ENCODE measurements around the gene ZNF652. TPM values are rescaled to one million over a fixed set of nuclear protein-coding genes. Genes with fewer than 3 reads are reported as not detected.

ZNF652 gene
- total RNA-seq, 1 donor from 2014 or later: 38.7 TPM

DNA sequence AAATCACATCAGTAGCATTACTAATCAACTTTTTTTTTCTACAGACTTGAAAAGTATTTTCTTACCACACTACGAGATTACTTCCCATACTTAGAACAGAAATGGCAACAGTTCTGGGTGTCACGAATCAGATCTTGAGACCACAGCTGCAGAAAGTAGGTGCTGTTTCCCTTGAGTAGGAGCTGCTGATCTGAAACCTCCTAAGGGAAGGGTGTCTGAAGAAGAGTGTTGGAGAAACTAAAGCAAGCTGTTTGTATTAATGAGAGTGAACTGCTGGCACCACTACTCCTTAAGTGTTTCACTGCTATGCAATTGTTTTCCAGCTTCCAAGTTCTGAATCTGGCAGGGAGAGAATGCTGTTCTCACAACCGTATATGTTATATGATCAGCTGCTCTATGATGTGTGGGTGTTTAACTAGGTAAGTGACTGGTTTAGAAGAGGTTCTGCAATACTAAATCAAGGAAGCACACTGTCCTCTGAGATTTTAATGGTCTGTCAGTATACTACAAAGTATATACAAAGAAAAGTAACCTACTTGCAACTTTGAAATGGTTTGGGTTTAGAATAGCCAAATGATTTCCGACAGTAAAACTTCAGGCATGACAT is 3.3 kb downstream of the ZNF652 start:
- no peak overlapping the region for H3K4me3 Mint-ChIP-seq (ENCODE audit: unreplicated experiment)
- TF ChIP-seq, protein P1, sequence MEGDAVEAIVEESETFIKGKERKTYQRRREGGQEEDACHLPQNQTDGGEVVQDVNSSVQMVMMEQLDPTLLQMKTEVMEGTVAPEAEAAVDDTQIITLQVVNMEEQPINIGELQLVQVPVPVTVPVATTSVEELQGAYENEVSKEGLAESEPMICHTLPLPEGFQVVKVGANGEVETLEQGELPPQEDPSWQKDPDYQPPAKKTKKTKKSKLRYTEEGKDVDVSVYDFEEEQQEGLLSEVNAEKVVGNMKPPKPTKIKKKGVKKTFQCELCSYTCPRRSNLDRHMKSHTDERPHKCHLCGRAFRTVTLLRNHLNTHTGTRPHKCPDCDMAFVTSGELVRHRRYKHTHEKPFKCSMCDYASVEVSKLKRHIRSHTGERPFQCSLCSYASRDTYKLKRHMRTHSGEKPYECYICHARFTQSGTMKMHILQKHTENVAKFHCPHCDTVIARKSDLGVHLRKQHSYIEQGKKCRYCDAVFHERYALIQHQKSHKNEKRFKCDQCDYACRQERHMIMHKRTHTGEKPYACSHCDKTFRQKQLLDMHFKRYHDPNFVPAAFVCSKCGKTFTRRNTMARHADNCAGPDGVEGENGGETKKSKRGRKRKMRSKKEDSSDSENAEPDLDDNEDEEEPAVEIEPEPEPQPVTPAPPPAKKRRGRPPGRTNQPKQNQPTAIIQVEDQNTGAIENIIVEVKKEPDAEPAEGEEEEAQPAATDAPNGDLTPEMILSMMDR (IDR thresholded peaks at IDR 0.05): no peak

DNA sequence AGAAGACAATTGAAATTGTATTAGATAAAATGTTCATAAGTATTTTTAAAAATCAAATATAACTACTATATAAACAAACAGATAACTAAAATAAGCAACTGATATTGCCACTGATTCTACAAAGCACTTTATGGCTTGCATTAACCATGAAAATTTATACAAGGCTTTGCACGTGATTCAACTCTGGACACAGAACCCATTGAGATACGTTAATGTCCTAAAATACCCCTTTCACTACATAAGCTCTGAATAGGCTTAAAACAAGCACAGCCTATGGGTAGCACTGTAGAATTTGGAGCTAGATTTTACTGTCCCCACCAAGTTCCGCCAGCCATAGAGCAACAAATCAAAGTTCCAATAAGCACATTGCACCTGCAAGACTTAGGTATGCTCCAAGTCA is 4.5 kb downstream of the ZNF652 start:
- H3K4me3 Mint-ChIP-seq (ENCODE audit: unreplicated experiment): no peak overlapping the region
- DNase-seq (ENCODE audit: extremely low spot score, unreplicated experiment): no peak
- H3K27me3 Mint-ChIP-seq (ENCODE audit: unreplicated experiment): no peaks in the 10 kb centered on the region
- peaks cover 2% of the 10 kb centered on the region for H3K36me3 Mint-ChIP-seq (ENCODE audit: unreplicated experiment)
- TF ChIP-seq, protein P1 (IDR thresholded peaks at IDR 0.05): no peak
- H3K9me3 Mint-ChIP-seq (ENCODE audit: unreplicated experiment): no peaks in the 10 kb centered on the region
- H3K4me1 Mint-ChIP-seq (ENCODE audit: unreplicated experiment): peaks cover 28% of the 10 kb centered on the region
- no peak overlapping the region for H3K27ac Mint-ChIP-seq (ENCODE audit: unreplicated experiment)

More for the DNA sequence above, 3.3 kb downstream of the ZNF652 start:
- Mint-ChIP-seq H3K9me3 (ENCODE audit: unreplicated experiment) (no peaks in the 10 kb centered on the region), H3K27ac (ENCODE audit: unreplicated experiment) (no peak overlapping the region), H3K36me3 (ENCODE audit: unreplicated experiment) (no peaks in the 10 kb centered on the region), H3K27me3 (ENCODE audit: unreplicated experiment) (no peaks in the 10 kb centered on the region), H3K4me1 (ENCODE audit: unreplicated experiment) (peaks cover 29% of the 10 kb centered on the region)
- no peak for DNase-seq (ENCODE audit: extremely low spot score, unreplicated experiment)

DNA sequence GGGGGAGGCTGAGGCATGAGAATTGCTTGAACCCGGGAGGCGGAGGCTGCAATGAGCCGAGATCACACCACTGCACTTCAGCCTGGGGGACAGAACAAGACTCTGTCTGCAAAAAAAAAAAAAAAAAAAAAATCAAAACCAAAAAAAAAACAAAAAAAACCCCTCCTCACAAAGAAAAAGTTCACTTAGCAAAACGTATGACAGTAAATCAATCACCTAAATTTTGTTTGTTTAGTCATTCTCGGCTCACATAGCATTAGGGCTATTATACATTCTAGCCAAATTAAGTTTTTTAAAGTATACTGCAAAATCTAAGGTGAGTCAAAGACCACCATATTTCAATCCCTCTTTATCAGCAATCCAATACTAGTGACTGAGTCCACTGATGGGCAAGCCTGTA is 5.7 kb downstream of the ZNF652 start:
- H3K4me3 Mint-ChIP-seq (ENCODE audit: unreplicated experiment): no peak overlapping the region
- peaks cover 2% of the 10 kb centered on the region for H3K36me3 Mint-ChIP-seq (ENCODE audit: unreplicated experiment)
- peaks cover 26% of the 10 kb centered on the region for H3K4me1 Mint-ChIP-seq (ENCODE audit: unreplicated experiment)
- H3K27ac Mint-ChIP-seq (ENCODE audit: unreplicated experiment): no peak overlapping the region
- TF ChIP-seq, protein P1 (IDR thresholded peaks at IDR 0.05): no peak
- no peaks in the 10 kb centered on the region for H3K27me3 Mint-ChIP-seq (ENCODE audit: unreplicated experiment)
- no peaks in the 10 kb centered on the region for H3K9me3 Mint-ChIP-seq (ENCODE audit: unreplicated experiment)
- no peak for DNase-seq (ENCODE audit: extremely low spot score, unreplicated experiment)

DNA sequence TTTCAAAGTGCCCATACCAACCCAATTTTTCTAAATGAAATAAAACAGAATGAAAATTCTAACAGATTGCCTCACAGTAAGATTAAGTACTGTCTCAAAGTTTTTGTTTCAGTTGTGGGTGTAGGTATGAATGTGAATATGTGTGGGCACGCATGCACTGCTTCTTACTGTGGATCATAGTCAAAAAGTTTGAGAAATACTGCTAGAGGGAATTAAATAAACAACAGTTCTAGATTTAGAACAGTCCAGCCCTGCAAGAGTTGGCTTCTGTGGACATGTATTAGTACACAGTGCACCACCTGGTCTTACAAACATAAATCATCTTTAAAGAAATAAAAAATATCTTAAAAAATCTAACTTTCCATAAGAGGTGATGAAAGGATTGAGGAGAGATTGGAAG is 8.4 kb downstream of the ZNF652 start:
- TF ChIP-seq, protein P1 (IDR thresholded peaks at IDR 0.05): no peak
- no peak for DNase-seq (ENCODE audit: extremely low spot score, unreplicated experiment)
- no peaks in the 10 kb centered on the region for H3K9me3 Mint-ChIP-seq (ENCODE audit: unreplicated experiment)
- H3K27me3 Mint-ChIP-seq (ENCODE audit: unreplicated experiment): no peaks in the 10 kb centered on the region
- H3K4me1 Mint-ChIP-seq (ENCODE audit: unreplicated experiment): peaks cover 5% of the 10 kb centered on the region
- H3K36me3 Mint-ChIP-seq (ENCODE audit: unreplicated experiment): peaks cover 7% of the 10 kb centered on the region
- no peak overlapping the region for H3K27ac Mint-ChIP-seq (ENCODE audit: unreplicated experiment)
- no peak overlapping the region for H3K4me3 Mint-ChIP-seq (ENCODE audit: unreplicated experiment)

DNA sequence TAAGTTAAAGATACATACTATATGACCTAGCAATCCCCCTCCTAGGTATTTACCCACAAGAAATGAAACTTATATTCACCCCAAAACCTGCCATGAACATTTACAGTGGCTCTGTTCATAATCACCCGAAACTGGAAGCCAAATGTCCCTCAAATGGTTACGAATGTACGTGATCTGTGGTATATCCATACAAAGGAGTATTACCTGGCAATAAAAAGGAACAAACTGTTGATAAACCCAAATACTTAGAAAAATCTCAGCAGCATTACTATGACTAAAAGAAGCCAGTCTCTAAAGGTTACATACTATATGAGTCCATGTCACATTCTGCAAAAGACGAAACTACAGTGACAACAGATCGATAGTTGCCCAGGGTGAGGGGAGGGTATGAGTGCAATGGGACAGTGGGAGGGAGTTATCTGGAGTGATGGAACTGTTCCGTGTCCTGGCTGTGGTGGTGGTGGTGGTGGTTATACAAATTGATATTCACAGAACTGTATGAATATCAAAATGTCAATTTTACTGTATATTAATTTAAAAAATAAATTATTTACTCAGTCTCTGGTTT is 9.4 kb downstream of the ZNF652 start:
- Mint-ChIP-seq H3K27me3 (ENCODE audit: unreplicated experiment) (no peaks in the 10 kb centered on the region), H3K27ac (ENCODE audit: unreplicated experiment) (no peak overlapping the region), H3K4me3 (ENCODE audit: unreplicated experiment) (no peak overlapping the region), H3K4me1 (ENCODE audit: unreplicated experiment) (peaks cover 7% of the 10 kb centered on the region), H3K36me3 (ENCODE audit: unreplicated experiment) (peaks cover 7% of the 10 kb centered on the region), H3K9me3 (ENCODE audit: unreplicated experiment) (no peaks in the 10 kb centered on the region)
- no peak for DNase-seq (ENCODE audit: extremely low spot score, unreplicated experiment)
- TF ChIP-seq, protein P1 (IDR thresholded peaks at IDR 0.05): no peak

Measured in osteocyte (in vitro differentiated cells).